Esophagus squamous epithelium (tissue), 4 donors: Measurements from ENCODE around the gene GALNT10.

Experiments
- CTCF ChIP-seq, 6 experiments: fragments of 450-650 bp in 4 of 6; fragments of 200-600 bp in 2 of 6; sonication (generic) in 2 of 6; IDR thresholded peaks; one replicate each; pipeline ENCODE4 v1.5.1; 2016 to 2019; ENCODE audit warnings: antibody characterized with exemption in 6 of 6, mild to moderate bottlenecking in 4 of 6, moderate library complexity in 4 of 6
- POLR2A ChIP-seq, 4 donors: fragments of 450-650 bp; IDR thresholded peaks; one replicate each; pipeline ENCODE4 v1.6.1; 2017; ENCODE audit warnings: antibody characterized with exemption in 4 of 4, mild to moderate bottlenecking in 4 of 4, moderate library complexity in 3 of 4

DNA sequence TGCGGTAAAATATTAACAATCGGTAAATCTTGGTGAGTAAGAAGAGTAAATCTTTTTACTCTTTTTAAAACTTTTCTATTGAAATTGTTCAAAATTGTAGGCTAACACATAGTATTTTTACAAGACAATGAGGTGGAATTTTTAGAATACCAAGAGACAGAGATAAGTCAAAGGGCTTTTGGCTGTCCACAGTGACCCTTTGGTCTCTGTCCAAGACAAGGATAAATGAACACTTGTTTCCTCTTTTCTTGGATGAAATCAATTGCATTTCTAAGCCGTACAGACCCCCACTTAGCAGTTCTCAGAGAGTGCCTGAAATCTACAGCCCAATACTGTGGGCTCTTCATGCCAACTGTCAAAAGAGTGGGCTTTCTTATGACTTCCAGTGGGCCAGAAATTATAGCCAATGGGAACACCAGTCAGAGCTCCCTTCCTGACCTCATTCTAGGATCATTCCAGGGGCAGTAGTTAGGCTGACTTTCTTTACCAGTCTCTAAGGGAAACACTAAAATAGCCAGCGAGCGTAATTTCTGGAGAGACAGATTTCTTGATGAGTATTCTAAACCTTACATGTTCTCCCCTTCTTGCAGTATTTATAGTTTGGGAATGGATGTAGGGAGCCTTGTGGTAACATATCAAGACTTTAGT lies 74.1 kb downstream of the GALNT10 start:
- TF ChIP-seq CTCF (IDR thresholded peaks at IDR 0.05) (no peak), POLR2A (IDR thresholded peaks at IDR 0.05) (no peak)
